ENCODE measurements around the gene ATP1A1.

GRCh38 chr1:116359060-116359830 is 13.8 kb upstream of the ATP1A1 start:
- TF ChIP-seq REST (tag by site-specific recombination; IDR thresholded peaks at IDR 0.05) (no peak), ZNF26 (tag by site-specific recombination; IDR thresholded peaks at IDR 0.05) (no peak), KLF9 (tag by site-specific recombination; IDR thresholded peaks at IDR 0.05; ENCODE audit: low read depth) (no peak), ZBTB17 (tag by site-specific recombination; IDR thresholded peaks at IDR 0.05) (no peak), CTCF (tag by site-specific recombination; IDR thresholded peaks at IDR 0.05) (no peak), ATF2 (tag by site-specific recombination; IDR thresholded peaks at IDR 0.05; ENCODE audit: low read depth) (no peak), ZNF10 (tag by site-specific recombination; IDR thresholded peaks at IDR 0.05) (no peak), ZNF274 (IDR thresholded peaks at IDR 0.05; ENCODE audit: low read length) (no peak), ZNF274 (tag by site-specific recombination; IDR thresholded peaks at IDR 0.05; ENCODE audit: borderline replicate concordance) (no peak), ZFP41 (tag by site-specific recombination; IDR thresholded peaks at IDR 0.05; ENCODE audit: borderline replicate concordance) (no peak)
